GM18520 (cell line): ENCODE data around the gene CDKL4.
"Not testable (repeated sequence)": the region's sequence is repeated elsewhere in the genome, so short reads cannot be mapped to it uniquely, and the experiment has no call there.

Source experiments
- ATAC-seq: cut with Tn5 transposase; IDR thresholded peaks from one replicate; pipeline ENCODE4 v1.9.1; 2021; ENCODE audit not compliant: unreplicated experiment

Gene CDKL4

GRCh38 chr2:39243469-39244123, at the start of gene CDKL4:
CDKL4 (minus strand) TSS chr2:39243970.
- no peak for ATAC-seq

DNA sequence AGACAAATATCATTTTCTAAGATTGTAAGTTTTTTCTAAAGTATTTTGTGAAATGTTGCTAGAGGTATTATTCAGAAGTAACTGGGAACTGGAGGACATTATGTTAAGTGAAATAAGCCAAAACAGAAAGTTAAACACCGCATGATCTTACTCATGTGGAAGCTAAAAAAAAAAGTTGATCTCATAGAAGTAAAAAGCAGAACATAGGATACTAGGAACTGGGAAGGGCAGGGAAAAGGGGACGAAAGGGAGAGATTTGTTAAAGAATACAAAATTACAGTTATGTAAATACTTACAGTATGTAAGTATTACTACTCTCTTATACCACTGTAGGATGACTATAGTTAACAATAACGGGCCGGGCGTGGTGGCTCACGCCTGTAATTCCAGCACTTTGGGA, 46.7 kb upstream of the CDKL4 start:
- no peak for ATAC-seq

- ATAC-seq, result no peak
Observed at GRCh38 chr2:39289609-39290008, 45.8 kb upstream of the CDKL4 start.

DNA sequence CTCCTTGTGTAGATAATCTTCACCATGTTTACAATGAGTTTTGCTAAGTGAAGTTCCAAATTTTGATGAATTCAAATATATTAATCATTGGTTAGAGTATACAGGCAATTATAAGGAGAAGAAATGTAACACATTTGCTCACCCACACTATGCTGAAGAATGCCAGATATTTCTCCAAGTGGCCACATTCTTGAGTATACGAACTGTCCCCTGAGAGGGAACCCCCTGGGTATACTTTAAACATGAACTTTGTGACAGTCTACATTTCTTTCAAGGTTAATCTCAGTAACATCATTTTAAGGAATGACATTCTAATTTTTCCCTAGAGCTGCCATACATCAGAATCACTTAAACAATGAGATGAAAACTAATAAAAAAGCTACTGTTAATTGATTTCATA, 39.8 kb upstream of the CDKL4 start:
- no peak for ATAC-seq

DNA sequence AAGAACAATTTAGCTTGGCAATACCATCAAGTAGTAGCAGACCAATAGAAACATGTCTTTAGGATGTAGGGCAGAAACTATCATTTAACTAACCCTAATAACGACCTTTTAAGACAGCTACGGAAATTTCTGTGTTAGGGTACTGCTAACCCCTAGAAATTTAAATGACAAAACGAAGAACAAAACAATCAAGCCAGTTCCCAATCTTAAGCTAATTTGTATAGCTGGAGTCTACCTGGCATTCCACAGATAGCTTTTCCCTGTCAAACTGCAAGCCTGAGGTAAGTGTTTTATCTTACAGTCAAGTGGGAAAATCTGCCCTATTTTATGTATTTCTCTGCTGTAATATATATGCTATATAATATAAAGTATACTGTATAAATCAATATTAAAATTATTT, 37.6 kb upstream of the CDKL4 start:
- ATAC-seq, result no peak

DNA sequence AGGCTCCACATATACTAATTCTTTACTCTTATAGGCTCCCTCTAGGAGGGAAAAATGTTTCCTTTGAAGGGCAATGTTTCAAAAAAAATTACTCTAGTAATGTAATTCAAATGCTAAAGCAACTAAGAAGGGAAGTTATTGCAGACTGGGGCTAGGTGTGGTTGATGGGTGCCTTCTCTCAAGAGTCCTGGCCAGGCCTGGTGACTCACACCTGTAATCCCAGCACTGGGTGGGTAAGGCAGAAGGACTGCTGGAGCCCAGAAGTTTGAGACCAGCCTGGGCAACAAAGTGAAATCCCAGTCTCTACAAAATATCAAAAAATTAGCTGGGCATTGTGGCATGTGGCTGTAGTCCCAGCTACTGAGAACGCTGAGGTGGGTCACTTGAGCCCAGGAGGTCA, 31.2 kb upstream of the CDKL4 start:
- ATAC-seq, result no peak

DNA sequence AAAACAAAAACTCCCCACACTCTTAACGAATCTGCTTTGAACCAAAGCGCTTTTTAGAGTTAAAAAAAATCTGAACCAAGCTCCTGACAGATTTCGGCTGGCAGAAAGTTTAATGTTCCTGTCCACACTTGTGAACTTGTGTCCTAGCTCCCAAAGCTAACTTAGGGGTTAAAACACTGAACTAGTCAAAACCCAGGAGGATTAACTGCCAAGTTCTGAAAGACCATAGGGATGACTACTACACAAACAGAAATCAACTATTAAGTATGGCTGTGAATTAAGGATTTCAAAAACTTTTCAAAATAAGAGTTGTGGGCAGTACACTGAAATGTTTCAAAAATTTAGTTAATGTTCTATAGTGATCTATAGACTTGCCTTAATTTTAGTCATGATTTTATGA, 26.2 kb upstream of the CDKL4 start:
- no peak for ATAC-seq

- no peak for ATAC-seq
Observed at GRCh38 chr2:39266916-39267434, 23.2 kb upstream of the CDKL4 start.

GRCh38 chr2:39266139-39266805, 22.5 kb upstream of the CDKL4 start:
- ATAC-seq, result peak; percentile 73

DNA sequence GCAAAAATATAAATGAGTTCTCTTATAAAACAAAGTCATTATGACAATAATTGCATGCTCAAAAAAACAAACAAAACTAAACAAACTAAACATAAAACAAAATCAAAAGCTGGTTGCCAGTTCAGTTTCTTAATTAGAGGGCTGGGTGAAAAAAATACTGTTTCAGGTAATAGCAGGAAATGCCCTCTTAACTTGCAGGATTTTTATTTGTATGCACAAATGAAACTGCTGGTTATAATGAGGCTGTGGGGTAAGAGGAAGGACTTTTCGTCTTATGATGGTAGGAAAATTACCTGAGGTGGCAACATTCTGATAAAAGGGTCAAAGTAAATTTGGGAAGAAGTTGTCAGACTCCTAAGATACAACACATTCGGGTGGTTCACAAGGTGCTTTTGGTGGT, 21.5 kb upstream of the CDKL4 start:
- no peak for ATAC-seq

- peak; percentile 47 for ATAC-seq
Observed at GRCh38 chr2:39264733-39265132, 21.0 kb upstream of the CDKL4 start.

DNA sequence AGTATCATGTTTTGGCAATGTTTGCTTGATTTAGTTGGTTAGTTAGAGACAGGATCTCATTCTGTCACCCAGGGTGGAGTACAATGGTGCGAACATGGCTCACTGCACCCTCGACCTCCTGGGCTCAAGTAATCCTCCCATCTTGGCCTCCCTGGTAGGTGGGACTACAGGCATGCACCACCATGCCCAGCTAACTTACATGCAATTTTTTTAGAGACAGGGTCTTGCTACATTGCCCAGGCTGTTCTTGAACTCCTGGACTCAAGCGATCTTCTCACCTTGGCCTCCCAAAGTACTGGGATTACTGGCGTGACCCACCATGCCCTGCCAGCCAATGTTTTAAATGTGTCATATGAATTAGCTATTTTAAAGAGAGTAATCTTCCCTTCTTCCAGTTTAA, 16.3 kb upstream of the CDKL4 start:
- ATAC-seq, result no peak

- no peak for ATAC-seq
Observed at GRCh38 chr2:39256040-39256439, 12.3 kb upstream of the CDKL4 start.

DNA sequence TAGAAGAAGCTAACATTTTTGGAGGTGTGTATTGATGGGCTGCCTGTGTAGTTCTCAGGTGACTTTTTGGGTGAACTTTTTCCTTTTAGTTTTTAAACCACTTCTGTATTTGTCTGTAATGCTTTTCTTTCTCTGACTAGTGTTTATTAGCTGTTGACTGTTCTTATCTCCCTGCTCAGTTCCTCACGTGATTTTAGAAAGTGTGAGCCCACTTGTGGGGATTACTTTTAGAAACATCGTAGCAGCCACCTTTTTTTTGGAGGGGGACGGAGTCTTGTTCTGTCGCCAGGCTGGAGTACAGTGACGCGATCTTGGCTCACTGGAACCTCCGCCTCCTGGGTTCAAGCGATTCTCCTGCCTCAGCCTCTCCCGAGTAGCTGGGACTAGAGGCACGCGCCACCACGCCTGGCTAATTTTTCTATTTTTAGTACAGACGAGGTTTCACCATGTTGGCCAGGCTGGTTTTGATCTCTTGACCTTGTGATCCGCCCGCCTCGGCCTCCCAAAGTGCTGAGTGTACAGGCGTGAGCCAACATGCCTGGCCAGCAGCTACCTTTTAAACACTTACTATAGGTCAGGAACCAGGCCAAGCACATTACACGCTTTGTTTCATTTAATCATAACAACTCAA, 9.2 kb upstream of the CDKL4 start:
- ATAC-seq, result no peak

DNA sequence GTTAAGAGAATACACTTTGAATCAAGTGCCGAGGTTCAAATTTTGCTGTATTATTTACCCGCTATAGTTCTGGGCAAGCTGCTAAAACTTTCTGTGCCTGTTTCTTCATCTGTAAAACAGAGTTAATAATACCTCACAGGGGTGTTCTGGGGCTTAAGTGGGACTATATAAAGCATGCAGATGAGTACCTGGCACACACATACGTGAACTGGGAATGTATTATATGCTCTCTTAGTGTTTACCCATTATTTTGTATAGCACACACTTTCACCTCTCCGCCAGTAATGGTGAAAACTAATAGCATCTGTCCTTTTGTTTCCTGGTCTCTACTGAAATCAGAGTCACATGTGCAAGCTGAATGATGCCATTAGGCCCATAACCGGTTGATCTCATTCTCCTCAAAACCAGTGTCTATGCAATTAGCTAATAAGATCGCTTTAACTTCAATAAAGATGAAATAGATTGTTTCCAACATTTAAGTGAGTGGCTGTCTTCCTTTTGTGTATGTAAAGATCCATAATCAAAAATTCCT, 3.8 kb upstream of the CDKL4 start:
- ATAC-seq, result no peak

GRCh38 chr2:39246382-39246980, 2.7 kb upstream of the CDKL4 start:
- ATAC-seq, result no peak

DNA sequence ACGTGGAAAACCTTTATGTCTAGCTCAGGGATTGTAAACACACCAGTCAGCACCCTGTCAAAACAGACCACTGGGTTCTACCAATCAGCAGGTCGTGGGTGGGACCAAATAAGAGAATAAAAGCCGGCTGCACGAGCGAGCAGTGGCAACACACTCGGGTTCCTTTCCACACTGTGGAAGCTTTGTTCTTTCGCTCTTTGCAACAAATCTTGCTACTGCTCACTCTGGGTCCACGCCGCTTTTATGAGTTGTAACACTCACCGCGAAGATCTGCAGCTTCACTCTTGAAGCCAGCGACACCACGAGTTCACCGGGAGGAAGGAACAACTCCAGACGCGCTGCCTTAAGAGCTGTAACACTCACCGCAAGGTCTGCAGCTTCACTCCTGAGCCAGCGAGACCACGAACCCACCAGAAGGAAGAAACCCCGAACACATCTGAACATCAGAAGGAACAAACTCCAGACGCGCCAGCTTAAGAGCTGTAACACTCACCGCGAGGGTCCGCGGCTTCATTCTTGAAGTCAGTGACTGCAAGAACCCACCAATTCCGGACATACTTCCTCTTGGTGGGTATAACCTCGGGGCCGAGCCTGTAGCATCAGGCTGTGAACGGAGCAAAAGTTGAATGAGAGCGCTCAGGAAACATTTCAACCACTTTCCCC, 1.3 kb upstream of the CDKL4 start:
- ATAC-seq, result not testable (repeated sequence)

DNA sequence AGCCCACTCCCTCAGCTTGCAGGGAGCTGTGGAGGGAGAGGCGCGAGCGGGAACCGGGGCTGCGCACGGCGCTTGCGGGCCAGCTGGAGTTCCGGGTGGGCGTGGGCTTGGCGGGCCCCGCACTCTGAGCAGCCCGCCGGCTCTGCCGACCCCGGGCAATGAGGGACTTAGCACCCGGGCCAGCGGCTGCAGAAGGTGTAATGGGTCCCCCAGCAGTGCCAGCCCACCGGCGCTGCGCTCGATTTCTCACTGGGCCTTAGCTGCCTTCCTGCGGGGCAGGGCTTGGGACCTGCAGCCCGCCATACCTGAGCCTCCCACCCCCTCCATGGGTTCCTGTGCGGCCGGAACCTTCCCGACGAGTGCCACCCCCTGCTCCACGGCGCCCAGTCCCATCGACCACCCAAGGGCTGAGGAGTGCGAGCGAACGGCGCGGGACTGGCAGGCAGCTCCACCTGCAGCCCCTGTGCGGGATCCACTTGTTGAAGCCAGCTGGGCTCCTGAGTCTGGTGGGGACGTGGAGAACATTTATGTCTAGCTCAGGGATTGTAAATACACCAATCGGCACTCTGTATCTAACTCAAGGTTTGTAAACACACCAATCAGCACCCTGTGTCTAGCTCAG, 582 bp upstream of the CDKL4 start:
- ATAC-seq, result not testable (repeated sequence)

DNA sequence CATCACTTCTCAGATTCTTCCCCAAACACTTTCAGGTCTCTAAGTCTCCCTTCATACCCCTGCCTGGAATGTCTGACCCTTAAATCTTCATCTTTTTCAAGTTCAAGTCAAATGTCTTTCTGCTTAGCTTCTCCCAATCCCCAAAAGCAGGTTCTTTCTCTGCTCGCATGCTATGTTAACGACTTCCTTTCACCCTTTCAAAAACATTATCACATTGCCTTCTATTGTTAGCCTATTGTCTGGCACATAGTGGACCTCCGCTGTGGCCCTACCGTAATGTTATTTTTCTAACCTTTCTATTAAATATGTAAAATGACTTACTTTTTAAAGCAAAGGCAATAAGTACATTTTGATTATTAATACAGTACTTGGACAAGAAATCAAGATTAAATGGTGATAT, 2.2 kb downstream of the CDKL4 start:
- ATAC-seq, result no peak

GRCh38 chr2:39240758-39241157, 3.0 kb downstream of the CDKL4 start:
- ATAC-seq, result no peak

GRCh38 chr2:39234754-39235153, 9.0 kb downstream of the CDKL4 start:
- no peak for ATAC-seq
